Glomerular endothelial cell (primary cell): ENCODE measurements around the gene EFCAB12. TPM values are rescaled to one million over a fixed set of nuclear protein-coding genes. Genes with fewer than 3 reads are reported as not detected.

ENCODE experiments used
- total RNA-seq: library from RNA; depleted of rRNA; stranded (reverse); fragments of >200 nt; gene quantifications from 2 replicates; pipeline ENCODE4 v1.2.3, GENCODE V29; 2015

Gene EFCAB12
- total RNA-seq, 1 donor from 2014 or later, result 0.12 TPM

Other genes starting within 250 kb of the EFCAB12 start
- gene CNBP, start 244.7 kb downstream of the EFCAB12 start, total RNA-seq, result 184 and 187 TPM in 2 replicates
- gene COPG1, start 179.0 kb downstream of the EFCAB12 start, total RNA-seq, result 175 and 219 TPM in 2 replicates
- 19.9 and 30.0 TPM in 2 replicates for gene HMCES, start 149.8 kb downstream of the EFCAB12 start, total RNA-seq
- 15.0 and 18.4 TPM in 2 replicates for gene MBD4, start 11.3 kb upstream of the EFCAB12 start, total RNA-seq
- 16.6 and 22.8 TPM in 2 replicates for gene IFT122, start 11.6 kb upstream of the EFCAB12 start, total RNA-seq
- not detected in 2 replicates for gene RHO, start 100.0 kb upstream of the EFCAB12 start, total RNA-seq
- not detected in 2 replicates for gene H1-8, start 114.5 kb upstream of the EFCAB12 start, total RNA-seq
- gene PLXND1, start 178.0 kb upstream of the EFCAB12 start, total RNA-seq, result 905 and 1,717 TPM in 2 replicates